NCI-H446 treated with DMSO at 0.1 percent for 48 hours (cell line): Measurements from ENCODE around the gene ANP32A.

Experiments
- DNase-seq: peaks from one replicate; lab custom pipeline; 2025; lab: John Stamatoyannopoulos, UW

ANP32A gene

GRCh38 chr15:68743256-68743655 is 77.4 kb downstream of the ANP32A start:
- DNase-seq, result no peak

DNA sequence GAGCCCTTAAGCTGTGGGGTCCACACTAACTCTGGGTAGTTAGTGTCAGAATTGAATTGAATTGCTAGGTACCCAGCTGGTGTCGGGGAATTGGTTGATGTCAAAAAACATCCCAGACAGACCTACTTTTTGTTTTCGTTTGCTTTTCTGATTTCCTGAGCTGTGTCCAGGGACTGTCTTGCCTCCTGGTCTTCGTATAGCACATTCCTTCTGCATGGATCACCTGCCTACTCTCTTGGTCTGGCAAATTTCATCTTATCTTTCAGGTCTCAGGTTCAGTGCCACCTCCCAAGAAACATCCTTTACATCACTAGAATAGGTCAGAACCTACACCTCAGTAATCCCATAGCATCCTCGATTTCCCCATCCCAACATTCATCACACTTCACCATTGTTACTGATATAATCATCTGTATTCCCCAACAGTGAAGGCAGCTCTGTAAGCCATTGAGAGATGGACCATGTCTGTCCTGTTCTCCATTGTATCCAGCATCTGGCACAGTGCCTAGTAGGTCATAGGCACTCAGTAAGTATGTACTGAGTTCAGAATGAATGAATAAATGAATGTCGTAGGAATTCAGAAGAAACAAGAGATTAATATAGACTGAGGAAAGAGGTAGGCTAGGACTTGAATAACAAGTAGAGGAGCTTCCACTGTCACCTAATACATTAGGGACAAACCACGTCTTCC is 81.2 kb downstream of the ANP32A start:
- no peak for DNase-seq

DNA sequence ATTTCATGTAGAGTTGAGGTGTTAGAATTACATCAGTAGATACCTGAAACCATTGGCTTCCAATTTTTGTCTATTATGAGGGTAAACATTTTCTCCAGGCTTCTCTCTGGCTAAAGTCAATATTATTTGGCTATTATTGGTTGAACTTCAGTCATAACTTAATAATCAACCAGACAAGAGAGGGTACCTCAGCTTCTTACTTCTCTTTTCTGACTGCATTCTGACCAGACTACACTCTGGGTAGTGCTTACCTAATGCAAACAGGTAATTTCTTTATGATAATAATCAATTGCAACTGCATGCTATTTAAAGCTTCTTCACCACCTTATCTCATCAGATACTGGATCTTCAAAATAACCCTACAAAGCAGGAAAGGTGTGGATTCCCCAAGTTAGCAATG is 85.1 kb downstream of the ANP32A start:
- no peak for DNase-seq

GRCh38 chr15:68734881-68735280 is 85.8 kb downstream of the ANP32A start:
- DNase-seq, result no peak

- DNase-seq, result no peak
Observed at GRCh38 chr15:68734352-68734751, 86.3 kb downstream of the ANP32A start.

- DNase-seq, result no peak
Observed at GRCh38 chr15:68733666-68734065, 87.0 kb downstream of the ANP32A start.

DNA sequence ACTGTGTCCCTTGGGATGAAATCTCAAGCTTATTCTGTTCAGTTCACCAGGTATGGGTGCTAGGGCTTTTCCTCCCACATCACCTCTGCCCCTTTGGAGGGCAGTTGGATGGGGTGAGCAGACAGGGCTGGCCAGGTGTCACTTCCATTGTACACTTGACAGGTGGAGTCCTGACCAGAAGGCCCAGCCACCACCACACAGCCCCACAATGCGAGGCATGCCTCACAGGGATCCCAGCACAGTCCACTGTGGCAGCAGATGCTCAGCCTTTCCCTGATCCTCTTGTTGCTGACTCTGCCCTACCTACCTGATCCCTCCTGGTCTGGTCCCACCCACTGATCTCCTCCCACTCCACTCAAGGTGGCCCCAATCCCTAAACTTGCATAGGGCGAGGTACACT is 88.2 kb downstream of the ANP32A start:
- no peak for DNase-seq

DNA sequence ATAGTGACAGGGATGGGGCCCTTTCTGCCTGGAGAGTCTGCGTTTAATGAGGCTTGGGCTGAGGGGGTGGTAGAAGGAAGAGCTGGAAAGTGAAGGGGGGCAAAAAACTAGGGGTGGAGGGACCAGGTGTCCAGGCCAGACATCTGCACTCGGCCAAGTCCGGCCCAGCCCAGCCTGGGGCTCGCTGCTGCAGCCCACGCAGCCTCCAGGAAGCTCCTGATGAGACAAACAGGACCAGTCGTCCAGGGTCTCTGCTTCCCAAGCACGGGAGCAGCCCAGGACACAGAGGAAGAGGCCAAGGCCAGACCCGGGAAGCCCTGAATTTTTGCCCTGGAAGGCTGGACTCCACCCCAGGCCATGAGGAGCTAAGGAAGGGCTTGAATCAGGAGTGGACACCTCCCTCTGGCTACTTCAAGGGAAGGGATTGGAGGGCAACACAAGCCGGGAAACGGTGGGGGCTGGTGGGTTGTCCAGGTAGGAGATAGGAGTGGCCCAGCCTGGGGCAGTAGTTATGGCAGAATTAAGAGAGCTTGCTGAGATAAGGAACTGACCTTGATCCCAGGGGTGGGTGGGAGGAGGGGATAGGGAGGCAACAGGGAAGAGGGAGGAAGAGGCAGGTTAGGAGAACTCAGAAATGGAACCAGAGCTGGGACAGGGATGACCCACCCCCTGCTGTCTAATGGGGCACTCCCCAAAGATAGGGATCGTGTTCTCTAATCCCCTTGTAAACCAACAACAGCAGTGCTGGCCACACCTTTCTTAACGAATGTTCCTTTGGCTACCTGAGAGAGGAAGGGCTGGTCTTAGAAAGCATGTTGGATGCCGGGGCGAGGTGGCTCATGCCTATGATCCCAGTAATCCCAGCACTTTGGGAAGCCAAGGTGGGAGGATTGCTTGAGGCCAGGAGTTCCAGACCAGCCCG is 89.5 kb downstream of the ANP32A start:
- DNase-seq, result no peak

DNA sequence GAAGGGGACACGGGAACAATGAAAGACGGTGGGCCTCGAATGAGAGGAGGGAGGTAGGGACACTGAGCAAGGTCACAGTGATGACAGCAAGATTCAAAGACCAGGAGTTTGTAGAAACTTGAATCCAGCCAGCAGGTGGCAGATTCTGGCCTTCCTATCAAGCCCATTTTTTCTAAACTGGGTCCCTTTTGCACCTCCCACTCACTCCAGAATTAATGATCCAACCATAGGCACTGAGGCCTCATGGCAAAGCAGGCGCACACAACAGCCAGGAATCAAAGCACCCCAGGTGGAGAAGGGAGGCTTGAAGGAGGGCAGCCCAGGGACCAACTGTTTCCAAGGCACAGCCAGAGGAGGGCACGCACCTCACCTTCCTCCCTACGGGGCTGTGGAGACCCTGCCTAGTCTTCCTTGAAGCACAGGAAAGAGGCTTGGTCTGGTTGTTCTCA is 90.2 kb downstream of the ANP32A start:
- peak; percentile 46 for DNase-seq

DNA sequence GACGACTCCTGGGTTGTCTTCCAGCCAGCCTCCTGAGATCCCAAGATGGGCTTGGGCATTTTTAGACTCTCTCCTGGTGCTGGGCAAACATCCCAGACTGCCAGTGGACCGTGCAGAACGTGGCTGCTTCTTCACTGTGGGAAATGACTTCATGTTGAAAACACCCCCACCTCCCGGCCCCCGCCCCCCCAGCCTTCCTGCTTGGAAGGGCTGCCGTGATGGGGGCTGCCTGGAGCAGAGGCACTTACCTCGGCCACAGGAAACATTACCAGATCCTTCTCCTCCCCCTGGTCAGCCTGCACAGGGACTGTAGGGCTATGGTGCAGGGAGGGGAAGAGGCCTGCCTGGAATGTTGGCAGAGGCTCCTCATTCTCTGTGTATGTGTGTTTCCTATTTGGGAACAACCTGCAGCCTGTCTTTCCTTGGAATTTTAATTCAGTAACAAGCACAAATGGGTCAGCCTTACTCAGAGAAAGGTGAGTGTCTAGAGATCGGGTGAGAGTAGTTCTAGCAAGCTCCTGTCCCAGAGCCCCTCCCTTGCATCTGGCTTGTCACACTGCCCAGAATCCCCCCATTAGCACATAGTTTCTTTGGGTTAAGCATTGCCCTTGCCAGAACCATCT is 90.8 kb downstream of the ANP32A start:
- DNase-seq, result peak; percentile 51
